ENCODE results near the gene CDT1.

Gene CDT1

GRCh38 chr16:88803264-88803987, at the start of gene CDT1:
CDT1 (plus strand) TSS chr16:88803789; CDS start chr16:88803832, 43 bp downstream.
- DNase-seq (ENCODE audit: low read depth), result peak; percentile 39

GRCh38 chr16:88754109-88754911, 49.3 kb upstream of the CDT1 start:
- no peak for DNase-seq (ENCODE audit: low read depth)

GRCh38 chr16:88754912-88755744, 48.5 kb upstream of the CDT1 start:
- DNase-seq (ENCODE audit: low read depth), result no peak

GRCh38 chr16:88755745-88756443, 47.7 kb upstream of the CDT1 start:
- no peak for DNase-seq (ENCODE audit: low read depth)

GRCh38 chr16:88758227-88758943, 45.2 kb upstream of the CDT1 start:
- DNase-seq (ENCODE audit: low read depth), result no peak

- no peak for DNase-seq (ENCODE audit: low read depth)
Measured at GRCh38 chr16:88758944-88759244, 44.7 kb upstream of the CDT1 start.

GRCh38 chr16:88759245-88759975, 44.2 kb upstream of the CDT1 start:
- no peak for DNase-seq (ENCODE audit: low read depth)

- no peak for DNase-seq (ENCODE audit: low read depth)
Measured at GRCh38 chr16:88759976-88760350, 43.6 kb upstream of the CDT1 start.

- DNase-seq (ENCODE audit: low read depth), result no peak
Measured at GRCh38 chr16:88760424-88761142, 43.0 kb upstream of the CDT1 start.

GRCh38 chr16:88761143-88761534, 42.5 kb upstream of the CDT1 start:
- no peak for DNase-seq (ENCODE audit: low read depth)

- DNase-seq (ENCODE audit: low read depth), result no peak
Measured at GRCh38 chr16:88761830-88762229, 41.8 kb upstream of the CDT1 start.

- no peak for DNase-seq (ENCODE audit: low read depth)
Measured at GRCh38 chr16:88762258-88762870, 41.2 kb upstream of the CDT1 start.

GRCh38 chr16:88762941-88763340, 40.6 kb upstream of the CDT1 start:
- DNase-seq (ENCODE audit: low read depth), result no peak

GRCh38 chr16:88763502-88764053, 40.0 kb upstream of the CDT1 start:
- no peak for DNase-seq (ENCODE audit: low read depth)

GRCh38 chr16:88764080-88764479, 39.5 kb upstream of the CDT1 start:
- DNase-seq (ENCODE audit: low read depth), result no peak

GRCh38 chr16:88764913-88765349, 38.7 kb upstream of the CDT1 start:
- no peak for DNase-seq (ENCODE audit: low read depth)

GRCh38 chr16:88766975-88767374, 36.6 kb upstream of the CDT1 start:
- no peak for DNase-seq (ENCODE audit: low read depth)

- no peak for DNase-seq (ENCODE audit: low read depth)
Measured at GRCh38 chr16:88767546-88768070, 36.0 kb upstream of the CDT1 start.
